Activated T-cell treated with anti-CD3 and anti-CD28 coated beads for 48 hours (primary cell): ENCODE data around the gene DALRD3.
"Not testable (repeated sequence)": the region's sequence is repeated elsewhere in the genome, so short reads cannot be mapped to it uniquely, and the experiment has no call there.

Source experiments
- DNase-seq: peaks from one replicate; pipeline ENCODE4 v3.0.0-alpha.2; 2020; ENCODE audit warnings: low read depth

Gene DALRD3

DNA sequence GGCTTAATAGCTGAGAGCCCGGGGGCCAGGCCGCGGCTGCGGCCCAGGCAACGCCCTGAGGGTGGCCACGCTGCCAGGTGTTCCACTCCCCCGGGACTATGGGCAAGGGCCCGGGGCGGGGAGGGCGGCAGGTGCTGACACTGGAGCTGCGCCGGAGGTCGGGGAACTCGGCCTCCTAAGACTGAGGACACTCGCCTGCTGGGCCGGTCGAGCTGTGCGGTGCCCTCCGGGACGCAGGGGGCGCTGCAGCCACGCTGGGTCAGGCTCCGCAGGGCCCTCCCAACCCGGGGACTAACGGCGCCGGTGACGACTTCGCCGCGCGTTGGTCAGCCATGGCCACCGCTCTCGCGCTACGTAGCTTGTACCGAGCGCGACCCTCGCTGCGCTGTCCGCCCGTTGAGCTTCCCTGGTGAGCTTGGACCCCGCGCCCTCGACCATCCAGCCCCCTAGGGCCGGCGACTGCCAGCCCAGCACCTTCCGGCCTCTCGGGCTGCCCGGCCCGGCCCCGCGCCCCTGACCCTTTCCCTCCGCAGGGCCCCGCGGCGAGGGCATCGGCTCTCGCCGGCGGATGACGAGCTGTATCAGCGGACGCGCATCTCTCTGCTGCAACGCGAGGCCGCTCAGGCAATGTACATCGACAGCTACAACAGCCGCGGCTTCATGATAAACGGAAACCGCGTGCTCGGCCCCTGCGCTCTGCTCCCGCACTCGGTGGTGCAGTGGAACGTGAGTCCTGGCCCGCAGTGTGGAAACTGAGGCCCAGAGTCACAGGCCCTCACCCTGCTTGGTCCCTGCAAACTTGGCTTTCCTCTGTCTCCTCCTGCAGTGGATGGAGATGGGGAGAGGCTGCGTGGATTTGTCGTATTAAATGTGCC, 3.7 kb upstream of the DALRD3 start, which contains the start of gene NDUFAF3:
NDUFAF3 (plus strand) TSS at position 309 of the 875 bp plus-strand sequence; CDS start at position 333, 24 bp downstream.
- DNase-seq, result peak; percentile 94

DNA sequence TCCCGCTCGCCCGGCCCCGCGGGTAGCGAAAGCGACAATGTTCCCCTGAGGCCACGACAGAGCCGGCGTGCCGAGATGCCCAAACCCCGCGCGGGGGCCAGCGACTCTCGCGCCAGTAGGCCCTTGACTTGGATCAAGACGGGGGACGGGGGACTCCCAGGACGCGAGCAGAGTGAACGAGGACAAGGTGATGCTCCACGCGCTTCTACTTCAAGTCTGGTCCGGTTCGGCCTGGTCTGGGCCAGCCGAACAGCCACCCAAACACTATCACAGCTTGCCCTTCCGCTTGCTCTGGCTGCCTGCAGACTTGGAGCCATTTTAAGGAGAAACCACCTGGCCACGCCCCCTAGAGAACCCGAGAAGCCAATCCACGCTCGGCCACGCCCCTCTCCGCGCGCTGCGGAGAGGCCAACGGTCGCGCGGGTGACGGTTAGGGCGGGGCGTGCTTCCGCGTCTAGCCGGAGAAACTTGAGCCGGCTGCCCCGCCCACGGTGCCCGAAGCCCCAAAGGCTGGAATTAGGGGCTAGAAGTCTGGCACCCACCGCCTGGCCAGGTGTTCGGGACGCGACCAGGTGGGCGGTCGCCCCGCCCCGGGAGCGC, 2.9 kb upstream of the DALRD3 start:
- peak; percentile 99 for DNase-seq

DNA sequence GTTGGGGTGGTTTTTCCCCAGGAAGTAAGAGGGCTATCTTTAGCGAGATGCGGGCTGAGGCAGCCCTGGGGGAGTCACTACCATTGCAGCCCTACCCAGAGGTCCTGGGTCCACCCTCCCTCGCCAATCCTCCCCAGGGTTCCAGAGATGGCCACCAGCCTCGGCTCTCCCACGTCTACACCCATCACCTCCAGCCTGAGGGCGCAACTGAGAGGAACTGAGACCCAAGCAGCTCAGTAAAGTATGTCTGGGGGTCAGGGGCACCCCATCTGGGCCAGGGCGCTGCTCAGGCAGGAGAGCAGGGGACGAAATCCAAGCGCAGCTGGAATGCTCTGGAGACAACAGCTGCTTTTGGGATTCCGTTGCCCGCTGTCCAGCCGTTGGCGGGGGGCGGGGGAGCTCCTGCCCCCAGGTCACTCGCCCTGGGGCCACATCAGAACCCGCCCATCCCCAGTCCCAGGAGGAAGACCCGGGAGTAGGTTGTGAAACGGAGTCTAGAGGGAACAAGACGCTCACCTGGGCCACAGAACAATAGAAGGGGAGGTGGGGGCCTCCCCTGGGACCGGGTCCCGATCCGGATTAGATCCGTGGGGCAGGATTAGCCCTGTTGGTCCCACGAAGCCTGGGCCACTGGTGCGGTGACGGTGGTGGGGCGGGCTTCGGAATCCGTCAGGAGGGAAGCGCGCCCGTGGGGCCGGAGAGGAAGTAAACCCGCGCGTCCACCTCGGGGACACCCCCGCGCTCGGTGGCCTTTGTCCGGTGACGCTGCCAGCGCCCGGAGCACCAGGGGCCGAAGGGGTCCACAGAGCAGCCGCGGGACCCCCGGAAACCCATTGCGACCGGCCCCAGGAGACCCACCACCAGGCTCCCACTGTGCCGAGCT, 2.2 kb upstream of the DALRD3 start:
- DNase-seq, result no peak

DNA sequence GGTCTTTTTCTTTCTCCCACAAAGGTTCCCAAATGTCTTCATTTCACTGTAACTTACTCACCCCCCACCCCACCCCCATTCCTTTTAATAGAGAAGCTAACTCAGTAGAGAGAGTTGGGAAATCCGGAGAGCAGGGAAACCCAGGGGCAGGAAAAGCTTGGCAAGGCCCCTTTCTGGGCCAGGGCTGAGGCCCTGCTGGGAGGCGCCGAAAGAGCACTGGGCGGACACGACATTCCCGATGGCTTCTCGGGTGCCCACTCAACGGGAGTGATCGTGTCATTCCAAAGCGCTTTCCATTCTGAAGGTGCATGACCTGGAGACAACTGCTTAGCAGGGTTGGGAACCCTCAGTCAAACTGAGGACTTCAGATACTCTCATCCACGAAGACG, 1.6 kb upstream of the DALRD3 start:
- no peak for DNase-seq

DNA sequence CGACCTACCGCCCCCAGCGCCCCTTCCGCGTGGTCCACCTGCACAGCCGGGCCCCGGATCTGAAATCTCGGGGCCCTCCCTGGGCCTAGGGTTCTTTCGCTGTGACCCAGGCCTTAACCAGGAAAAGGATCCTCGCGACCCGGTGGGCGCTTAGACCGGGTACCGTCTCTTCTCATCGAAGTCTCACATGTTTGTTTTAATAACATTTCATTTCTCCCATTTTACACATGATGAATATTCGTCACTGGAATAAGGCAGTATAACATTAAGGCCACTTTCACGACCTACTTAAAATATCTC, 277 bp upstream of the DALRD3 start:
- no peak for DNase-seq

DNA sequence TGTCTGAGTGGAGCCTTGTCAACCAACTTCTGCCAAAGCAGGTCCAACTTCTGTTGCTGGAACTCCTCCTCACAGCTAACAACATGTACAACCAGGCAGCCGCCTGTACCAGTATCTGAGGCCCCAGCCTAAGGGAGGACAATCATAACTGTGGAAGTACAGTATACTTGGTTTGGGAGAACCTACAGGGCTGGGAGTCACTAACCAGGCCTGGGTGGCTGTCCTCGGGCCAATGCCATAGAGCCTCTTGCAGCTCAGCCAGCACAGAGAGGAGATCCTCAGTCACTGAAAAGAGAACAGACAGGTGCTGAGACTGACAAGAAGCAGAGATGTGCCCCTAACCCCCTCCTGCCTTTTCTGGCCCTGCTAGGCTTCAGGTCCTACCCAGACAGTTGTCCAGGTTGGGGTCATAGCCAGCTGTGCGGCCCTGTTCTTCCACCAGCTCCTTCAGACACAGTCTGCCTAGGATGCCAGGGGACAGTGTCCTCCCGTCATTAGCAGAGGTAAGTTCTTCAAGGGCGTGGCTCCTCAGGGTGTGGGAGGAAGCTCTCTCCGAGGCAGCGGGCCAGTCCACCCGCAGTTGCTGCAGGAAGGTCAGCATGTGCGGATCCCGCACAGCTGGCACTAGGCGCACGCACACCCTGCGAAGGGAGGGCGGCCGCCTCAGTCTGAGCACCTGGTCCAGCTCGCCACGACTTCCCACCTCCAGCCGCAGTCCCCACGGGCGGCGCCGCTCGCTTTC, 980 bp downstream of the DALRD3 start:
- no peak for DNase-seq

DNA sequence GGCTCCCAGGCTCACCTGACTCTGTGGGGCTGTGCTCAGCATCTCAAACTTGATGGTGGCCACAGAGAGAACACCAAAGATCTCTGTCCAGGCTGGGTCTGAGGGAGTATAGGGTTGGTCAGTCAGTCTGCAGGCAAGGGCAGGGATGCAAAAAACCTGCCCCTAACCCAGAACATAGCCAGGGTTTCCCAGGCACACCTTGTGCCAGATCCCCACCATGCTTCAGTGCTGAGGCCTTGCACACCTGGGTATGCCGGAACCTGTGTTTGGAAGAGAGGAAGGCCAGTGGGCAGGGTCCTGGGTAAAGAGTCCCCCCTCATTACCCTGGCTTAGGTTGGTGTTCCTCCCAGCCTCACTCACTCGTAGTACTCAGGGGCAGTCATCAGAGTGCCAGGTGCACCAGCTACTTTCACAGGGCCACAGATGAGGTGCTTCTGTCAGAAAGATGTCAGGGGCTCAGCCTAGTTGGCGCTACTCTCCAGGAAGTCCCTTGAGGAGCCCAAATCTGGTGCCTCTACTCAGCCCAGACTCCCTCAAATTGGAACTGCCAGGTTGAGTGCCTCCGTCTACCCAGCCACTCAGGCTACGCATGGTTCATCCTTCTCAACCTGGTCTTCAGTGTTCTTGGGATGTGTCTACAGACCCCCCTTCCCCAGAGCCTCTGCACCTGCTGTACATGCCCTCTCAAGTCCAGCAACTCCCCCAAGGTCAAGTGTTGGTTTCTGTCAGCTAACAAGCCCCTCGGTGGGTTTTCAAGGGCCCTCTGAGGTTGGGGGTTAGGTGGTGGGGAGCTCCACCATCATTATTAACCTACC, 1.8 kb downstream of the DALRD3 start:
- DNase-seq, result no peak

DNA sequence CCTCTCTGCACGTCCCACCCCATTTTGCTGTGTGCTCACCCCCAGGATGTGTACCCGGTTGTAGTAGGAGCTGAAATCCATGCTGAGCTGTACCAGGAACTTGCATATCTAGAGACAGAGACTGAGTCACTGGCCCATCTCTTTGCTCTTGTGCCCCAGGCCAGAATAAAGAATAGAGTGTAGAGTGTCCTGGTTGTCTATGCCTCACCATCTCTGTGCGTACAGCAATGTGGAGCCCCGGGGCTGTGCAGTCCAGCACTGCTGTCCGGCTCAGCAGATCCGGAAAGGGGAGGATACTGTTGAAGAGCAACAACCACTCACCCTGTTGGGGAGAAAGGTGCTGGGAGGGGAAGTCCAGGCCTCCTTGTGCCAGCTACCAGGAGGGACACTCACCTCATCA, 2.6 kb downstream of the DALRD3 start:
- no peak for DNase-seq

DNA sequence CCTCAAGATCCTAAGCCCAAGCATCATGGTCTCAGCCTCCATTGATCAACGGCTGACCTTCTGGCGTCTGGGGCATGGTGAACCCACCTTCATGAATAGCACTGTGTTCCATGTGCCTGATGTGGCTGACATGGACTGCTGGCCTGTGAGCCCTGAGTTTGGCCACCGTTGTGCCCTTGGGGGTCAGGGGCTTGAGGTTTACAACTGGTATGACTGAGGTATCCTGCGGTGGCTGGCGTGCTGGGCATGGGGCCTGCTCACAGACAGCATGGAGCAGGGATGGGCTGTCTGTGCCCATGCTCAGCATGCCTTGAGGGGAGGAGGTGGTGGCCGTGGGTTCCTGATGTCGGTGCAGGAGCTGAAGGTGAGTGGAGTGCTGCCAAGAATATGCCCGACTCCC, 3.3 kb downstream of the DALRD3 start:
- DNase-seq, result no peak

DNA sequence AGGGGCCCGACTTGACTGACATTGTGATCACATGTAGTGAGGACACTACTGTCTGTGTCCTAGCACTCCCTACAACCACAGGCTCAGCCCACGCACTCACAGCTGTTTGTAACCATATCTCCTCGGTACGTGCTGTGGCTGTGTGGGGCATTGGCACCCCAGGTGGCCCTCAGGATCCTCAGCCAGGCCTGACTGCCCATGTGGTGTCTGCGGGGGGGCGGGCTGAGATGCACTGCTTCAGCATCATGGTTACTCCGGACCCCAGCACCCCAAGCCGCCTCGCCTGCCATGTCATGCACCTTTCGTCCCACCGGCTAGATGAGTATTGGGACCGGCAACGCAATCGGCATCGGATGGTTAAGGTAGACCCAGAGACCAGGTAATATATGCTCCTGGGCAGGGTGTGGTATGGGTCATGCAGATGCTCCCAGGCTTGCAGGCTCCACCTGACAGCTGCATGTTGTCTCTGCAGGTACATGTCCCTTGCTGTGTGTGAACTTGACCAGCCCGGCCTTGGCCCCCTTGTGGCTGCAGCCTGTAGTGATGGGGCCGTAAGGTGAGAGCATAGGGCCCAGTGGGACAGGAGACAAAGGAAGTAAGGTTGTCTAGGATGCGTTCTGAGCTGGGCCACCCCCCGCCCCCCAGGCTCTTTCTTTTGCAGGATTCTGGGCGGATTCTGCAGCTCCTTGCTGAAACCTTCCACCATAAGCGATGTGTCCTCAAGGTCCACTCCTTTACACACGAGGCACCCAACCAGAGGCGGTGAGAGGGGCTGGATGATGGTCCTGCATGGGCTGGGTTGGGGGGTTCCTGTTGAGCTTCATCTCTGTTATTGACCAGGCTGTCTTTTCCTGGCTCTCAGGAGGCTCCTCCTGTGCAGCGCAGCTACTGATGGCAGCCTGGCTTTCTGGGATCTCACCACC, 4.4 kb downstream of the DALRD3 start:
- peak; percentile 46 for DNase-seq

DNA sequence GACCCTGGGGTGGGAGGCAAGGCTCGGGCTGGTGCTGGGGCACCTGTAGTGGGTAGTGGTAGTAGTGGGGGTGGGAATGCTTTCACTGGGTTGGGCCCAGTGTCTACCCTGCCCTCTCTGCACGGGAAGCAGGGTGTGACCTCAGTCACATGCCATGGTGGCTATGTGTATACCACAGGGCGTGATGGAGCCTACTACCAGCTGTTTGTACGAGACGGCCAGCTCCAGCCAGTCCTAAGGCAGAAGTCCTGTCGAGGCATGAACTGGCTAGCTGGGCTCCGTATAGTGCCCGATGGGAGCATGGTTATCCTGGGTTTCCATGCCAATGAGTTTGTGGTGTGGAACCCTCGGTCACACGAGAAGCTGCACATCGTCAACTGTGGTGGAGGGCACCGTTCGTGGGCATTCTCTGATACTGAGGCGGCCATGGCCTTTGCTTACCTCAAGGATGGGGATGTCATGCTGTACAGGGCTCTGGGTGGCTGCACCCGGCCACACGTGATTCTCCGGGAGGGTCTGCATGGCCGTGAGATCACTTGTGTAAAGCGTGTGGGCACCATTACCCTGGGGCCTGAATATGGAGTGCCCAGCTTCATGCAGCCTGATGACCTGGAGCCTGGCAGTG, 5.2 kb downstream of the DALRD3 start:
- no peak for DNase-seq

DNA sequence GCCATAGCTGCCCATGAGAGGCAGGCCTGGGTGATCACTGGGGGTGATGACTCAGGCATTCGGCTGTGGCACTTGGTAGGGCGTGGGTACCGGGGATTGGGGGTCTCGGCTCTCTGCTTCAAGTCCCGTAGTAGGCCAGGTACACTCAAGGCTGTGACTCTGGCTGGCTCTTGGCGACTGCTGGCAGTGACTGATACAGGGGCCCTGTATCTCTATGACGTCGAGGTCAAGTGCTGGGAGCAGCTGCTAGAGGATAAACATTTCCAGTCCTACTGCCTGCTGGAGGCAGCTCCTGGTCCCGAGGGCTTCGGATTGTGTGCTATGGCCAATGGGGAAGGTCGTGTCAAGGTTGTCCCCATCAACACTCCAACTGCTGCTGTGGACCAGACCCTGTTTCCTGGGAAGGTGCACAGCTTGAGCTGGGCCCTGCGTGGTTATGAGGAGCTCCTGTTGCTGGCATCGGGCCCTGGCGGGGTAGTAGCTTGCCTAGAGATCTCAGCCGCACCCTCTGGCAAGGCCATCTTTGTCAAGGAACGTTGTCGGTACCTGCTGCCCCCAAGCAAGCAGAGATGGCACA, 5.9 kb downstream of the DALRD3 start:
- DNase-seq, result no peak

DNA sequence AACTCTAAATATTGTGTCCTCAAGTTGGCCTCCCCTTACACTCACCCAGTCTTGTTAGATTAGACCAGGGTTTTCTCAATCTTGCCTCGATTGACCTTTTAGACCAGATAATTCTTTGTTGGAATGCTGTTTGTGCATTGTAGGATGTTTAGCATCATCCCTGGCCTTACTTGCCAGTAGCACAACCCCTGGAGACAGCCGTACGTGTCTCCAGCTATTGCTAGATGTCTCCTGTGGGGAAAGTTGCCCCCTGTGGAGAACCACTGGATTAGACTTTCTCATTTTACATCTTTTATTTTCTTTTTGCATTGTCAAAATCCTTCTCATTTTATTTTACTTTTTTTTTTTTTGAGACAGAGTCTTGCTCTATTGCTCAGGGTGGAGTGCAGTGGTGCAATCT, 9.0 kb downstream of the DALRD3 start:
- DNase-seq, result no peak

DNA sequence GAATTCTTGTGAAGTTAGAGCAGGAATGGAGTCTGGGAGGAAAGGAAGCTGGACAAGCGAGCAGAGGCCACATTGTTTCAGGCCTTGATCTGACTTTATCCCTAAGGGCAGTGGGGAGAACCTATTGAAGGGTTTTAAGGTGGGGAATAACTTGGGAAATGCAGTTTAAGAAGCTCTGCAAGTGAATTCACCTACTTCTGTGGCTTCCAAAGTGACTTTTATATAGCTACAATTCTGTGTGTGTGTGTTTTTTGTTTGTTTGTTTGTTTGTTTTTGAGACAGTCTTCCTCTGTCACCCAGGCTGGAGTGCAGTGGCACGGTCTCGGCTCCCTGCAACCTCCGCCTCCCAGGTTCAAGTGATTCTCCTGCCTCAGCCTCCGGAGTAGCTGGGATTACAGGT, 9.8 kb downstream of the DALRD3 start:
- not testable (repeated sequence) for DNase-seq

DNA sequence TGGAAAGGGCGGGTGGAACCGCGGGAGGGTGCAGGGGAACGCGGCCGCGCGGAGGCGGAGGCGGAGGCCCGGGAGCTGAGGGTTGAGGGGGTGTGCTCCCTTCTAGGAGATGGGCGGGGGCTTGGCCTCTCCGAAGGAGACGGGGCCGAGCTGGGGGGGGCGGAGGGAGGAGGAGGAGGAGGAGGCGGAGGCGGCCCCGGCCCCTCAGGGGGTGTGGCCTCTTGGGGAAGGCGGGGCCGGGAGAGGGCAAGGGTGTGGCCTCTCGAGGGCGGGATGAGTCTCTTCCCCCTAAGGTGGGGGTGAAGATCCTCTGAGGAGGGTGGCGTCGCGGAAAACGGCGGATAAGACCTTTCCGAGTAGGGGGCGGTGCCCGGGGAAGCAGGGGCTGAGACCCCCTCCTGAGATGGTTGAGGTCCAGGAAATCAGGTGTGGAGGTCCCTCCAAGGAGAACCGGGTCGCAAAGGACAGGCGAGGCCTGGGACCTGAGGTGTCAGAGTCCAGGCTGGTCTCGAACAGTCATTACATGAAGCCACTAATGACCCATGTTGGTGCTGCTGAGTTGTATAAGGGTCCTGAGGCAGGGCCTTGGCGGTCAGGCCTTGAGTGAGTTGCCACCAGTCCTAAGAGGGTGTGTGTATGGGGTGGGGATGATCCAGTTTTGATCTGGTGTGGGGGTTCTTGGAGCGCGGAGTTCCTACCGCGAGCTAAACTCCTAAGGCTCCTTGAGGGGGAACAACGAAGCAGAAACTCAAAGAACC, 10.4 kb downstream of the DALRD3 start:
- peak; percentile 87 for DNase-seq

DNA sequence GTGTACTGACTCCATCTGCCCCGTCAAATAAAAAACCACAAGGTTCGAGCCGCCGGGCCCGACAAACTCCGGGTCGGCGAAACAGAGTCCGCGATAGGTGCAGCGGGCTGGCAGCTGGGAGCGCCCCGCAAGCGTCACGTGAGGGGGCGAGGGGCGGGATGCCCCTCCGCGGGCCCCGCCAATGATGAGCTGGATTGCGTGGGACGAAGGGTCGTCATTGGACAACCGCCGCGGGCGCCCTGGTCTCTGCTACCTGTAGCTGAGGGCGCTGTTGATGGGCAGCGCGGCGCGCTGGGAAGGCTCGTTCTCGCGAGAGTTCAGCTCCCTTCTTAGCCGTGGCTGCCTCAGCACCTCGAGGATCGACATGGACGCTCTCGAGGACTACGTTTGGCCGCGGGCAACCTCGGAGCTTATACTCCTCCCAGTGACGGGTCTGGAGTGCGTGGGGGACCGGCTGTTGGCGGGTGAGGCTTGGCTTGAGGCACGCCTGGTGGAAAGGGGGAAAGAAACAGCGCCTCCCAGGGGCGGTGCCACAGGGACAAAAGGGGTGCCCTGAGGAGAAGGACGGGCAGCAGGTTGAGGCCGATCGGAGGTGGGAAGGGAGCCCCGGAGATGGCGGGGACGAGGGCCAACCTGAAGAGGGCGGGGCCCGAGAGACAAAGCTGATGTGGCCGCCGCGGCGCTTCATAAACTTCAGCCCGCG, 11.2 kb downstream of the DALRD3 start, which contains the start of gene WDR6:
WDR6 (plus strand) TSS at position 324 of the 703 bp plus-strand sequence; CDS start at position 365, 41 bp downstream.
- peak; percentile 96 for DNase-seq

DNA sequence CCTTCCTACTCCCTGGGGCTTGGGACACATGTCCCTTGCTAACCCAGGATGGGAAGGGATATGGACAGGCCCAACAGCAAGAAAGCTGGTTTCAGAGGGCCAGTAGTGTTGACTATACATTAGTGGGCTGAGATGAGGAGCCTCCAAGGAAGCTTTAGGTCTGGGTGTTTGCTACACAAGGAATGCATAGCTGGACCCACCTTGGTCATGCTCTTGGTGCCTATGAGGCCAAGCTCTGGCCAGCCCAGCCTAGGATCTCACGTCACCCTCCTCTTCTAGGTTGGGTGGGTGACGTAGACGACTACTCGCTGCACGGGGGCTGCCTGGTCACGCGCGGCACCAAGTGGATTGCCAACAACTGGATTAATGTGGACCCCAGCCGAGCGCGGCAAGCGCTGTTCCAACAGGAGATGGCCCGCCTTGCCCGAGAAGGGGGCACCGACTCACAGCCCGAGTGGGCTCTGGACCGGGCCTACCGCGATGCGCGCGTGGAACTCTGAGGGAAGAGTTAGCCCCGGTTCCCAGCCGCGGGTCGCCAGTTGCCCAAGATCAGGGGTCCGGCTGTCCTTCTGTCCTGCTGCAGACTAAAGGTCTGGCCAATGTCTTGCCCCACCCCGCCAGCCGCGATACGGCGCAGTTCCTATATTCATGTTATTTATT, 11.8 kb downstream of the DALRD3 start:
- no peak for DNase-seq
